ENCODE results near the gene CPTP.

- no peak for TF ChIP-seq CTCF (IDR thresholded peaks at IDR 0.05; ENCODE audit: low read depth, low read length, poor library complexity, severe bottlenecking)
- no peak for TF ChIP-seq EZH2phosphoT487 (IDR thresholded peaks at IDR 0.05; ENCODE audit: borderline replicate concordance, low read length)
Observed at GRCh38 chr1:1345860-1346500, 21.4 kb downstream of the CPTP start.

Data from DOHH2 (cell line).